WI38 (cell line): ENCODE results near the gene HMX2.

ENCODE experiments used
- H3K4me3 ChIP-seq: 2 replicates; pipeline ENCODE4 v1.5.1; 2011; ENCODE audit warnings: low read depth, mild to moderate bottlenecking, control low read depth, low read length
- TF ChIP-seq, protein P1 (sequence below): IDR thresholded peaks from 2 replicates; pipeline ENCODE4 v1.5.1; 2012; ENCODE audit warnings: low read depth, mild to moderate bottlenecking, control low read depth, low read length

Gene HMX2, protein sequence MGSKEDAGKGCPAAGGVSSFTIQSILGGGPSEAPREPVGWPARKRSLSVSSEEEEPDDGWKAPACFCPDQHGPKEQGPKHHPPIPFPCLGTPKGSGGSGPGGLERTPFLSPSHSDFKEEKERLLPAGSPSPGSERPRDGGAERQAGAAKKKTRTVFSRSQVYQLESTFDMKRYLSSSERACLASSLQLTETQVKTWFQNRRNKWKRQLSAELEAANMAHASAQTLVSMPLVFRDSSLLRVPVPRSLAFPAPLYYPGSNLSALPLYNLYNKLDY

DNA sequence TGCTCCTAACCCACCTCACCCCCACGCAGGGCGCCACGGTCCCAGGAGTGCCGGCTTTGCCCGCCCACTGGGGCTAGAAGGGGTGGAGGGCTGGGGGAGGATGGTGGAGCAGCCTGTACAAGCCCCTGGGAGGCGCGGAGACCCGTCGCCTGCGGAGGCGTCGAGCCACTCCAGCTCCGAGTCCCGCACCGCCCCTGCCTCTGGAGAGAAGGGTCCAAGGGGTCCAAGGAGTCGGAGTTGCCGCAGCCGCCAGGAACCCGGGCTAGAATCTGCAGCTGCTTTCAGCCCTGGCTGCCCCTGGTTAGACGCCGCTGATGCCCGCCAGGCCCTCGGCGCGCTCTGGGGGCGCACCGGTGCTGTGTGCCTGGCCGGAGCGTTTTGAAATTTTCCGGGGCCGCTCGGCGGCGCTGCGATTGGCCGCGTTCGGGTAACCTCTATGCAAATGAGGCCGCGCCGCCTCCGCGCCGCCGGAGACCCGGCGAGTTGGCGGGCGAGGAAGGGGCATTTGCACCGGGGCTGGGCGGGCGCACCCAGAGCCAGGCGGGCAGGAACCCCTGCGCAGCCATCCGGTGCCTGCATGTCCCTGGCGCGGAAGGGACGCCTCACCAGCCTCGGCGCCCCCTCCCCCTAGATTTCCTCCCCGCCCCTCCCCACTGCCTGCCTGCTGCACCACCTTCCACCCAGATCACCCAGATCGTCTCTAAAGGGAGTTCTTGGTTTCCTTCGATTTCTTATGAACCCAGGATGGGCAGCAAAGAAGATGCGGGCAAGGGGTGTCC, at the start of gene HMX2:
TSS of gene HMX2 (plus strand) at position 502 of the 779 bp plus-strand sequence. CDS start at position 745, 243 bp downstream.
- TF ChIP-seq, protein P1, sequence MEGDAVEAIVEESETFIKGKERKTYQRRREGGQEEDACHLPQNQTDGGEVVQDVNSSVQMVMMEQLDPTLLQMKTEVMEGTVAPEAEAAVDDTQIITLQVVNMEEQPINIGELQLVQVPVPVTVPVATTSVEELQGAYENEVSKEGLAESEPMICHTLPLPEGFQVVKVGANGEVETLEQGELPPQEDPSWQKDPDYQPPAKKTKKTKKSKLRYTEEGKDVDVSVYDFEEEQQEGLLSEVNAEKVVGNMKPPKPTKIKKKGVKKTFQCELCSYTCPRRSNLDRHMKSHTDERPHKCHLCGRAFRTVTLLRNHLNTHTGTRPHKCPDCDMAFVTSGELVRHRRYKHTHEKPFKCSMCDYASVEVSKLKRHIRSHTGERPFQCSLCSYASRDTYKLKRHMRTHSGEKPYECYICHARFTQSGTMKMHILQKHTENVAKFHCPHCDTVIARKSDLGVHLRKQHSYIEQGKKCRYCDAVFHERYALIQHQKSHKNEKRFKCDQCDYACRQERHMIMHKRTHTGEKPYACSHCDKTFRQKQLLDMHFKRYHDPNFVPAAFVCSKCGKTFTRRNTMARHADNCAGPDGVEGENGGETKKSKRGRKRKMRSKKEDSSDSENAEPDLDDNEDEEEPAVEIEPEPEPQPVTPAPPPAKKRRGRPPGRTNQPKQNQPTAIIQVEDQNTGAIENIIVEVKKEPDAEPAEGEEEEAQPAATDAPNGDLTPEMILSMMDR = no peak
- H3K4me3 ChIP-seq = no peak within 1 kb of the TSS

DNA sequence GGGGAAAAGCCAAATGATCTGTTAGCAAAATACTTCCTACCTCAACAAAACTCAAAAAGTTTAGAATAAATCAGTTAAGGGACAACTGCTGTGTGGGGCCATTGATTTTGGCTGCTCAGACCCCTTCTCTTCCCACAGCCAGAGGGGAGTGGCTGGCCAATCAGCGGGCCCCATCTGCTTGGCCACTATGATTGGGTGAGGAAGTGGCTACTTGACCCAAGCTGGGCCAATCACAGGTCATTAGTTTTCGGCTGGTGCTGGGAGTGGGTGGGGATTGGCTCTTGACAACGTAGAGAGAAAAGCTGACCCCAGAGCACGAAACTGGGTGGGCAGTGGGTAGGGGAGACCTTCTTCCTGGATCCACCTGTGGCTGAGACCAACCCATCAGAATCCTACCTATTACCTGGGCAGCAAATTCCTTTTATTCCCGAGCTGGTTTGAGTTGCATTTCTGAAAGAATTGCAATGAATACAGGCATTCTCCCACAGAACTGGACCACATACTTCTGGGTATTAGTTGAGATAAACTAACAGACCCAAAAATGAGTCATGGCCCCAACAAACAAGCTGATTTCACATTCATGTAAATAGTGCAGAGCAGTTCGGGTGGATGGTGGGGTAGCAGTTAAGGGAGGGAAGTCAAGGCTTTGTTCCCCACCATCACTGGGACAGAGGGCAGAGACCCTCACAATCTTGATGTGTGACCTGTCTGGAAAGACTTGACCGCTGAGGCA, 47.7 kb upstream of the HMX2 start:
- H3K4me3 ChIP-seq = no peak overlapping the region
- TF ChIP-seq, protein P1 = no peak

DNA sequence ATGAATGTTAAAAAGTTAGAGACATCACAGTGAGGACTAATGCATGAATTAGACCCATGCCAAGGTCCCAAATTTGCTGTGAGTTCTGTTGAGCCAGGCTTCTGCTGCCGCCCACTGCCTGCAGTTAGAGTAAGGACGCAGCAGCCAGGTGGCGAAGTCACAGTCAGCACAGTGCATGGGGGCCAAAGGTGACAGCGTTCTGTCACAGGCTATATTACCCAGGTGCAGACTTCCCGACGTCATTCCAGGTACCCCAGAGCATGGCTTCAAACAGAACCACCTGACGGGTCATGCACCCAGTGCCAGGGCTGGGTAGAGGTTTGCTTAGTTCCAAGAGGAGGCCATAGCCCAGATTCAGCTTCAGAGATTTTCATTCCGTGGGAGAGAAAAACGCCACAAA, 46.1 kb upstream of the HMX2 start:
- TF ChIP-seq, protein P1 = no peak
- H3K4me3 ChIP-seq = no peak overlapping the region

DNA sequence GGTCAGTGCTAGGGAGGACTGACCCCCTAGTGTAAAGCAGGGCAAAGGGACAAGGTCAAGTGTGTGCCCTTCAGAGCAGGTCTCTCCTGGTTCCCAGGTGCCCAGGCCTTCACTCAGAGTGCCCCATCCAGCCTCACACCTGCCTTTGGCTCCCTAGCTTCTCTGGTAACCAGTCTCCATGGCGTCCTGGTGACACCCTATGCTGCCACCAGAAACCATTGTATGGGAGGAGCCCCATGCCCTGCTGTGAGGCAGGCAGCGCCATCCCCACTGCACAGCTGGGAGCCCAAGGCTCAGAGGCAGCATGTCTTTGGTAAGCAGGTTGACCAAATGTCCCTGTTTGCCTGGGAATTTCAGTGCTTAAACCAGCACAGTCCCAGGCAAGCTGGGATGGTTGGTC, 45.3 kb upstream of the HMX2 start:
- TF ChIP-seq, protein P1 = no peak
- H3K4me3 ChIP-seq = no peak overlapping the region

DNA sequence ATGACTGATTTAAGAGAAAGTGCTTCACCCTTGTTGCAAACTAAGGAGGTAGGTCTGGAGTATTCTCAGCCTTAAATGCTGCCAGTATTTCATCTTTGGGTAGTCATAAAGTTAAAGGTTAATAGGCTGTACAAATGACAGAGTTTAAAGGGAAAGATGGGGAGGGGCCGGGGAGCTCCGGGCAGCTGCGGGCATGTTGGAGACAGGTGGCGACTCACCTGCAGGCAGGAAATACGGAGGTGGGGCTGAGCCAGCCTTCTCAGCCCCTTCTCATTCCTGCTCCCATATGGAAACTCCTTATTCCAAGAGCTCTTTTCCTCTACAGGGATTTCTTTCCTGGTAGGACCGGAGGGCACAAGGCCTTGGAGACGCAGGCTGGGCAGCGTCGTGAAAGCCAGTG, 44.0 kb upstream of the HMX2 start:
- TF ChIP-seq, protein P1 = no peak
- H3K4me3 ChIP-seq = no peak overlapping the region

DNA sequence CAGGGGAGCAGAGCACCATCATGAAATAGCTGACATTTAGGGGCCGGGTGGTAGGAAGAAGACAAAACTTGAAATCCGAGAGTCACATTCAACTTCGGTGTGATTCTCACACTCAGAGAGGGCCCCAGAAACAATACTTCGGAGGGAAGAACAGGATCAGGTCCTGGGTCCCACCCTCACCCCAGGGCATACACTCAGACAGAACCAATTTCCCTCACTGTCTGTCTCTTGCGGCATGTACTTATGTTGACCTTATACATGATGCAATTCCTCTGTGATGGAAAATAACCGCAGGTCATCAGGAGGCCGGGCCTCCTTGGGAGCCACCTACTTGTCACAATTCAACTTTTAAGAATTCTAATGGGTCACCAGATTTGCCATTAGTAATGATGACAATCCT, 38.5 kb upstream of the HMX2 start:
- TF ChIP-seq, protein P1 = no peak
- H3K4me3 ChIP-seq = no peak overlapping the region
